ENCODE data around the gene TMEM92. TPM values are rescaled to one million over a fixed set of nuclear protein-coding genes. Genes with fewer than 3 reads are reported as not detected.

Gene TMEM92
- total RNA-seq = not detected
- under 1 TPM in 2 of 3 donors, not detected in 1; 0.01 to 0.07 TPM for polyA plus RNA-seq
- long read RNA-seq, donor 1 = 0 reads
- long read RNA-seq, donor 2 = 0 reads

DNA sequence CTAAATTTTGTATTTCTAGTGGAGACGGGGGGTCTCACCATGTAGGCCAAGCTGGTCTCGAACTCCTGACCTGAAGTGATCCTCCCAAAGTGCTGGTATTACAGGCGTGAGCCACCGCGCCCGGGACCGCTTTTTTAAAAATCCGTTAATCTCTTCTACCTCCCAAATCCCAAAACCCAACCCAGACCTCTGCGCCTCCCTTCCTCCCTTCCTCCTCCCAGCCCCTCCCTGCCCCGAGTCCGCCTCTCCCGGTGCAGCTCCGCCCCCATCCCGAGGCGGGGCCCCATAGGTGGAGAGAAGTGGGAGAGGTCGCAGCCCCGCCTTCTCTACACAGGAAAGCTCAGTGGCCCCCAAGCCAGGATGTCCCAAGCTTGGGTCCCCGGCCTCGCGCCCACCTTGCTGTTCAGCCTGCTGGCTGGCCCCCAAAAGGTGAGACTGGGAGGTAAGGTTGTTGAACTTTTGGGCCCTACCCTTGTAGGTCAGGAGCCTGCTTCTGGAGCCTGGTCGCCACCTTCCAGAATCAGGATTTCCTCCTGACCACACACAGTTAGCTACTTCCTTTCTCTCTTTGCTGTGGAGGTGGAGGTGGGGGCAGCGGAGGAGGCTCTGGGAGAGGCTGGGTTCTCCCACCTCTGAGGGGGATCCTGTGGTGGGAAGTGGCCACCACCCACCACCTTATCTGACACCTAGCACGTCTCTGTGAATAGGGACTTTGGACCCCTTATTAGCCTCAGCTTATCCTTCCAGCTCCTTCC, at the start of gene TMEM92:
Gene TMEM92 (plus strand): TSS at position 325 of the 755 bp plus-strand sequence. CDS start 36 bp downstream, at position 361.
- intact Hi-C loops (cut with DNase I) = loop anchor here in 1 of 2 donors (10.0 kb wide), 1 partner anchor 240 kb away; no protein-coding TSS in a partner anchor
- 44 to 48% (median 48%) methylated on average over 18 to 23 of the region's 23 CpGs for WGBS, 3 donors
- H3K4me1 ChIP-seq = no peaks in the 10 kb centered on the region

GRCh38 chr17:50225701-50226240, 48.5 kb upstream of the TMEM92 start:
- Histone ChIP-seq H3K27ac (no peak overlapping the region), H3K9me3 (no peaks in the 10 kb centered on the region), H3K4me3 (no peak overlapping the region), H3K4me1 (peaks cover 6% of the 10 kb centered on the region), H3K27me3 (ENCODE audit: insufficient read depth in 3 of 3, low read length in 2 of 3) (peaks cover 0 to 2% (median 0%) of the 10 kb centered on the region in 3 donors), H3K36me3 (ENCODE audit: insufficient read depth in 1 of 2, low read depth in 1 of 2) (no peaks in the 10 kb centered on the region)
- intact Hi-C loops (cut with DNase I) = no loop called here
- ATAC-seq (no peak), DNase-seq (no peak)
- TF ChIP-seq, protein P1, sequence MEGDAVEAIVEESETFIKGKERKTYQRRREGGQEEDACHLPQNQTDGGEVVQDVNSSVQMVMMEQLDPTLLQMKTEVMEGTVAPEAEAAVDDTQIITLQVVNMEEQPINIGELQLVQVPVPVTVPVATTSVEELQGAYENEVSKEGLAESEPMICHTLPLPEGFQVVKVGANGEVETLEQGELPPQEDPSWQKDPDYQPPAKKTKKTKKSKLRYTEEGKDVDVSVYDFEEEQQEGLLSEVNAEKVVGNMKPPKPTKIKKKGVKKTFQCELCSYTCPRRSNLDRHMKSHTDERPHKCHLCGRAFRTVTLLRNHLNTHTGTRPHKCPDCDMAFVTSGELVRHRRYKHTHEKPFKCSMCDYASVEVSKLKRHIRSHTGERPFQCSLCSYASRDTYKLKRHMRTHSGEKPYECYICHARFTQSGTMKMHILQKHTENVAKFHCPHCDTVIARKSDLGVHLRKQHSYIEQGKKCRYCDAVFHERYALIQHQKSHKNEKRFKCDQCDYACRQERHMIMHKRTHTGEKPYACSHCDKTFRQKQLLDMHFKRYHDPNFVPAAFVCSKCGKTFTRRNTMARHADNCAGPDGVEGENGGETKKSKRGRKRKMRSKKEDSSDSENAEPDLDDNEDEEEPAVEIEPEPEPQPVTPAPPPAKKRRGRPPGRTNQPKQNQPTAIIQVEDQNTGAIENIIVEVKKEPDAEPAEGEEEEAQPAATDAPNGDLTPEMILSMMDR (IDR thresholded peaks at IDR 0.05) = no peak
- WGBS, 3 donors = 75 to 86% (median 78%) methylated on average over 3 of the region's 3 CpGs

More for the DNA sequence above, at the start of gene TMEM92:
- H3K27me3 ChIP-seq (ENCODE audit: insufficient read depth in 3 of 3, low read length in 2 of 3) = peaks cover 0 to 38% (median 17%) of the 10 kb centered on the region in 3 donors
- H3K36me3 ChIP-seq (ENCODE audit: insufficient read depth in 1 of 2, low read depth in 1 of 2) = no peaks in the 10 kb centered on the region
- ATAC-seq (no peak), DNase-seq (no peak)
- H3K9me3 ChIP-seq = no peaks in the 10 kb centered on the region
- no peak within 1 kb of the TSS for H3K27ac ChIP-seq
- TF ChIP-seq, protein P1 (IDR thresholded peaks at IDR 0.05) = no peak
- H3K4me3 ChIP-seq = peak within 1 kb of the TSS; percentile 70

GRCh38 chr17:50234581-50234980, 39.7 kb upstream of the TMEM92 start:
- Histone ChIP-seq H3K9me3 (no peaks in the 10 kb centered on the region), H3K4me1 (no peaks in the 10 kb centered on the region), H3K27me3 (ENCODE audit: insufficient read depth in 3 of 3, low read length in 2 of 3) (peaks cover 0 to 12% (median 3%) of the 10 kb centered on the region in 3 donors), H3K36me3 (ENCODE audit: insufficient read depth in 1 of 2, low read depth in 1 of 2) (no peaks in the 10 kb centered on the region), H3K27ac (no peak overlapping the region), H3K4me3 (no peak overlapping the region)
- TF ChIP-seq, protein P1 (IDR thresholded peaks at IDR 0.05) = no peak
- no peak for DNase-seq
- no peak for ATAC-seq
- intact Hi-C loops (cut with DNase I) = no loop called here

GRCh38 chr17:50237901-50238300, 36.4 kb upstream of the TMEM92 start:
- H3K27ac ChIP-seq = no peak overlapping the region
- peaks cover 0 to 17% (median 0%) of the 10 kb centered on the region in 3 donors for H3K27me3 ChIP-seq (ENCODE audit: insufficient read depth in 3 of 3, low read length in 2 of 3)
- ATAC-seq (no peak), DNase-seq (no peak)
- H3K9me3 ChIP-seq = no peaks in the 10 kb centered on the region
- TF ChIP-seq, protein P1 (IDR thresholded peaks at IDR 0.05) = no peak
- WGBS, 3 donors = 38 to 46% (median 40%) methylated on average over 2 of the region's 2 CpGs
- no peaks in the 10 kb centered on the region for H3K4me1 ChIP-seq
- no peak overlapping the region for H3K4me3 ChIP-seq
- H3K36me3 ChIP-seq (ENCODE audit: insufficient read depth in 1 of 2, low read depth in 1 of 2) = no peaks in the 10 kb centered on the region
- intact Hi-C loops (cut with DNase I) = no loop called here
